ENCODE results near the gene MAP7.

MAP7 gene

GRCh38 chr6:136527831-136528230, 22.4 kb downstream of the MAP7 start:
- DNase-seq = no peak

DNA sequence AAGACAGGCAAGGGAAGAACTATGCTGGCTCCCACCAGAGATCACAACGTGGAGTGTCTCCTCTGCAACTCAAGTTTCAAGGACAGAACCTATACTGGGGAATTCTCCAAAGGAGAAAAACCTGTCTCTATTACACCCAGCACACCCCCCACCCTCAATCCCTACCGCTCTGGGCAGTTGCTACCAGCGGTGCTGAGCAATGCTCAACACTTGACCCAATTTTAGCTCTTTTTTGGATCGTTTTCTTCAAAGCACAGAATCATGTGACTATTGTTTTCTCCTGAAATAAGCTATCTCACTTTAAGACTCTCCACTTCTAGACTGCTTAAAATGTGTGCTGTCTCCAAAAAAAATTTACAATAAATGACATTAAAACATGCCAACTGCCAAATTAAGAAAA, 23.3 kb downstream of the MAP7 start:
- DNase-seq = no peak

DNA sequence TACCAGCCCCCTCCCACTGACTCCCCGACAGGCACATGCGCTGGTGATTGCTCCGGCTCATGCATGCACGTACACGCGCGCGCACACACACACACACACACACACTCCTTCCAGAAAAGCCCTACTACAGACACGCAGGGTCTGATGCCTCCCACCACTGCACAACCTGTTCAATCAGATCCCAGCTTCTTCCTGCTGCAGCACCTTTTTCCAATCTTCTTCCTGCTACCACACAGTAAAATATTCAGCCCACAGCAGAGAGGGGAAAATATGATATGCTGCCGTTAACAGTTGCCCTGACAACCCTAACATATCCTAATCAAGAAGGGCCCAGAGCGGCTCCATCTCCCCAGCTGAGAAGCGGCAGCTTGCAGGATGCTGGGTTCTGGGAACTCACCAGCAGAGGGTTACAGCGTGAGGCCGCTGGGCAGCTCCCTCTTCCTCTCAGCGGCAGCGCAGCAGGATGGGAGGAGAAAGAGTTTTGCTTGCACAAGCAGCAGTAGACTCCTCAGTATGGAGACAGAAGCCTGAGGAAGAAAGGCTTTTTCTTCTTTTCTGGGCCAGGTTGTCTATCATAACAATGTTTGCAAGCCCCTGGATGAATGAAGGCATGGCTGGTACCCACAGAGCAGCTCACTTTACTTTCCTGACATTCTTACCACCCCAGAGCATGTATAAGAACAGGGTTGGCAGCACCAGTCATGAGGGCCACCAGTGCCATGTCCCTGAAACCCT, 23.9 kb downstream of the MAP7 start:
- DNase-seq = peak; percentile 53

GRCh38 chr6:136525586-136526195, 24.5 kb downstream of the MAP7 start:
- no peak for DNase-seq

DNA sequence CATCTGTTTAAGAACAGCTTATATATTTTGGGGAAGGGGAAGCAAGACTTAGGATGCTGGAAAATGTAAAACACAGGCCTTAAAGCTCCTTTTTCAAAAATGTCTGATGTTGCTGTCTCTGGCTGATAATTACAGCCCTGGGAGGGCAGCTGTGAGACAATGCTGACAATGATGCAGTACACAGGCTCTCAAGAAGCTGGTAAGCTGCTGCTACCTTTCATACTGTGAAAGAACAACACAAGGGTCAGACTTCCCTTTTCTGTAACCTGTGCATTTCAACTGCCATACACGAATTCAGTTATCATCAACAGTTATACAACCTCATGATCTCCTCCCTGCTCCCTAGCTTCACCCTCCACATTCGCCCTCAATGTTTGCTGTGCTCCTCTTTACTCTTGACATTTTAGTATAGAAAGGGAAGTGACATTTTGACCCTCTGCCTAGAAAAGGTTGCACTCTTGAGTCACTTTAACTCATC, 25.2 kb downstream of the MAP7 start:
- no peak for DNase-seq

DNA sequence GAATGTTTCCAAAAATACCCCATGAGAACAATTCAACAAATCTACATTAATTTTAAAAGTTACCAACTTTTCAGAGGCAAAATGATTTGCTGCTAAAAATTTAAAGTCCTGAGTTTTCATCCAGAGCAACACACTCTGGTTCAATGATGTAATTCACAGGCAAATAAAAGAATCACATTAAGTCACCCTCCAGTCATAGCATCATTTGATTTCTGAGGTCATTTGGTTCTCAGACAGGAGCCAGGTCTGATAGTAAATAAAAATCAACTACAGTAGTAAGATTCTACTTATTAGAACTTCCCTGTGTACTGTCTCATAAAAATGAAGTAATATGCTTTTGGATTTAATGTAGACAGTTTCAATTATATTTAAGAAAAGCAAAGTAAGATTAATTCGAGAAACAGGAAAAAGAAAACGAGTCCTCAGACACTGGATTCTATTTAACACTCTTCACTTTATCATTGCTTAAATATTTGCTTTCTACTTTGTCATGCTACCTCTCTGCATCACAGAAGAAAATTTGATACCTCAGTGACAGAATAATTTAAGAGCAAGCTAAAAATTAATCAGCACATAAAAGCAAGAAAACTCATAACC, 25.8 kb downstream of the MAP7 start:
- no peak for DNase-seq

DNA sequence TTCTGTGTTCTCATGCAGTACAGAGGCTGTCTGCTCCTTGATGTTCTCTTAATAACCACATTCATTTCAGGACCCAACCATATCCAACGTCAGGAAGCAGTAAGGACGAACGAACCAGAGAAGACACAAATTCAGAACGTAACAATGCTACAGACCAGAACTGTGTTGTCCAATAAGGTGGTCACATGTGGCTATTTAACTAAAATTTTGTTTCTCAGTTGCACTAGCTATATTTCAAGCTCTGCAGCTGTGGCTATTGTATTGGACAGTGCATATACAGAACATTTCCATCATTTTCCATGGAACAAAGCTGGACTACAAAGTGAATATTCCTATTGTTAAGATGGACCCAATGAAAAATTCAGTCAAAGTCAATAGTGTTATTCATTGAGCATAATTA, 27.0 kb downstream of the MAP7 start:
- no peak for DNase-seq

- no peak for DNase-seq
Measured at GRCh38 chr6:136522636-136523035, 27.6 kb downstream of the MAP7 start.

DNA sequence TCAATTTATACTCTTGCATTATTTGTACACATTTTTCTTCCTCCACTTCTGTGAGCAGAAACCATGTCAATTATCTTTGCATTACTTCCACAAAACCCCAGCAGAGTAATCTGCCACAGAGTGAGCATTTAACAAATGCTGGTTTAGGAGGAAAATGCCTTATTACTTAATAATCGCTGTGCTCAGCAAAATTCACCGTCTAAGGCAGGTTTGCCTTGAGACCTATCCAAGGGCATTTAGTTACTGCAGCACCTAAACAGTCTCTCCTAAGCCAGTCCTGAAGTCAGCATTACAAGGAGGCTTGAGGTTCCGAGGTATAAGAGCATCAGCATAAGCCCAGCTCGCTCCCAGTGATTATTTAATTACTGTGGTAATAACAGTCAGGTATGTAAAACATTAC, 28.3 kb downstream of the MAP7 start:
- DNase-seq = no peak

GRCh38 chr6:136521427-136521826, 28.8 kb downstream of the MAP7 start:
- DNase-seq = no peak

DNA sequence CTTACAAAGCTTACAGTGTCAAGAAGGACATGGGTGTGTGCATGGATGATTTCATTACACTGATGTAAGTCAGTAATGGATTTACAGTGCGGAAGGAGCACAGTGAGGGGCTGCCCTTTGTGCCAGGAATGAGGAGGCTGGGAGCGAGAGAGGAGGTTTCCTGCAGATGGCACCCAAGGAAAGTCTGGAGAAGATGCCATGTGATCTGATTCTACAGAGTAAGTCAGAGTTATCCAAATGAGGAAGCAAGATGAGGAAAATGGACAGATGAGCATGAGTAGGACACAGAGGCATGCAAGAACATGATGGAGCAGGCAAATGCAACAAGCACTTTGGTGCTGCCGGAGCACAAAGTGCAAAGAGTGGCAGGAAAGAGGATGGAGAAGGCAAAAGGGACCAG, 29.7 kb downstream of the MAP7 start:
- DNase-seq = no peak

DNA sequence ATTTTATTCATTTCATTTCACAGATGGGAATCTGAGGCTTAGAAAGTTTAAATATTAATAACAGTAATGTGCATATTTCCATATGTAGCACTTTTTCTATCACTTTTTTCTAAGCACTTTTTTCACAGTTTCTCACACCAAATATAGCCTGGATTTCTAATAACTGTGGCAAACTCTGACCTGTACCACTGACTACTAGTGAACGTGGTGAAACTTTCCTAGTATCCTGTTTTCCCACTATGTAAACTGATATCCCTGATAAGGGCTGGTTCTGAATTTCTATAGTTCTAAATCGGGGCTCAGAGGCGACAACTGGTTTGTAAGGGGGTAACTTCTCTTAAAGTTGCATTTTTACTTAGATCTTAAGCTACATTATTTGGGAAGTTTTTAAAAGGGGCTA, 32.6 kb downstream of the MAP7 start:
- DNase-seq = no peak

- no peak for DNase-seq
Measured at GRCh38 chr6:136517002-136517401, 33.2 kb downstream of the MAP7 start.

- DNase-seq = no peak
Measured at GRCh38 chr6:136514591-136514990, 35.6 kb downstream of the MAP7 start.

- DNase-seq = no peak
Measured at GRCh38 chr6:136511926-136512325, 38.3 kb downstream of the MAP7 start.

GRCh38 chr6:136511397-136511796, 38.8 kb downstream of the MAP7 start:
- no peak for DNase-seq

GRCh38 chr6:136510782-136511181, 39.4 kb downstream of the MAP7 start:
- peak; percentile 30 for DNase-seq

- DNase-seq = peak; percentile 26
Measured at GRCh38 chr6:136510299-136510698, 39.9 kb downstream of the MAP7 start.

DNA sequence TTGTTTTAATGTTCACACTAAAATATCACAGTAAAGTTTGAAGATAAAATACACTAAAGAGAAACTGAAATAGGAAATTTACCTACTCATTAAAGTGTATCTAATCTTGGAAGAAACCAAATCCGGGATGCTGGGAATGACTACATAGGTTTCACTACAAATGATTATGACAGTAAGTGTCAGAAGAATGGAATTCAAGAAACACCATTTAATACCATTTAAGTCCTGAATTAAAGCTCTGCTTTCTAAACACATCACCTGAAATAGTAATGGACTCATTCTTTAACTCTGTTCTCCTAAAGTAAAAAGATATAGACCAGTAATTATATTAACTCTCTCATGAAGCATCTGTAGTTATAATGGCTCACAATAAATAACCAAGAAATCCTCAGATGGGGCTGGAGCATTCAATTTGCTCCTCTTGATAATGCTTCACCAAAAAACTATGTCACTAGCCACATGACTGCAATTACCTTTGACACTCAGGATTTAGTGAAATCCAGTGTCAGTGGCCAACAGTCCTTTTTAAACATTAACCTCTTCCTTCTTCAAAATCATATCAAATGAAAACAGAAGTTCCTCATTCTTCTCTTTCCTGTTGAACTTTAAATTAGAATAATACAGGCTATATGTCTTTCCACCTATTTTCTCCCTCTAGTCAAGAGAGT, 41.4 kb downstream of the MAP7 start:
- no peak for DNase-seq

- DNase-seq = no peak
Measured at GRCh38 chr6:136506124-136506799, 44.0 kb downstream of the MAP7 start.

DNA sequence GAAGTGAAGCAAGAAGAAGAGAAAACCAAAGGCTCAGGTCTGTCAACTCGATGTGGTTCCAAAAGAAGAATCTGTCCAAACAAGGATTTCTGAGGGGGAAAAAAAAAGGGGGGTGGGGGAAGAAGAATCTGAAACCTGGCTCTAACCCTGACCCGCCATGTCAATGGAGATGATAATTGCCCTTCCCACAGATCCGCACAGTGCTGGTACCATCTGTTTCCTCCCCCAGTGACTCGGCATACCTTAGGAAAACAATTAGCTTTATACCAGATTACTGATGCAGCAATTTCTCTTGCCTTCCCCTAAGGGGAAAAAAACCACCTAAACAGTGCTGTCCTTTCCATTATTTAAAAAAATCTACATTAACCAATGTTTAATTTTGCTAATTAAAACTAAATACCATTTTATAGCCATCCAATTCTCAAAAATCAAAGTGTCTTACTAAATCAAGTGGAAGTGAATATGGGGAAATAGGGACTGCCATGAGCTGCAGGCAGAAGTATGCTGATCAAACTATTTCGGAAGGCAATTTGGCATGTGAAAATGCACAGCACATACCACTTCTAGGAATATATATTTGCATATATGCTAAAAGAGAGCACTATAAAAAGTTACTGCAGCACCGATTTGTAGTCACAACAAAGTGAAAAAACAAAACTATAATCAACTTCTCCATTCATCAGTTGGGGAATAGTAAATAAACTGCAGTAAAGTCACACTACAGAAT, 46.8 kb downstream of the MAP7 start:
- no peak for DNase-seq

- DNase-seq = no peak
Measured at GRCh38 chr6:136502786-136503185, 47.4 kb downstream of the MAP7 start.

DNA sequence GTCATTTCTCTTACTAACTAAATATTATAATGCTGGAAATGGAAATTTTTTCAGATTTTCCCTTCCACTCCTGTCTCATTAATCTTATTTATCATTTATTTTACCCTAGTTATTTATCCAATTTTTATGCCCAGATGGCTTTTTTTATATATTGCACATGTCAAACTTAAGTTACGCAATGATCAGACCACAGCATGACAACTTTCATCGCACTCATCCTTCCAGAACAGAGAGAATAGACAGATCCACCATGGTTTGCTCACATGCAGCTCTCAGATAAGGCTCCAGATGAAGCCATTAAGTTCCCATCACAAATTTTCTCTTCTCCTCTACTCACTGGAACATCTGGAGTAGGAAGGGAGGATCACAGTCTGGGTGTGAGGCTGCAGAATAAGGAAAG, 48.7 kb downstream of the MAP7 start:
- no peak for DNase-seq
